C4-2B (cell line): ENCODE data around the gene TBC1D22A.

Experiments used
- H3K27ac ChIP-seq: fragments of 450-650 bp; 2 replicates; pipeline ENCODE4 v1.5.1; 2017
- ZFX ChIP-seq: fragments of 450-650 bp; IDR thresholded peaks from 2 replicates; pipeline ENCODE4 v1.6.1; 2017
- TF ChIP-seq, protein P1 (sequence below): fragments of 450-650 bp; conservative IDR thresholded peaks from 2 replicates; pipeline ENCODE4 v1.5.1; 2017; ENCODE audit warnings: mild to moderate bottlenecking

Gene TBC1D22A

DNA sequence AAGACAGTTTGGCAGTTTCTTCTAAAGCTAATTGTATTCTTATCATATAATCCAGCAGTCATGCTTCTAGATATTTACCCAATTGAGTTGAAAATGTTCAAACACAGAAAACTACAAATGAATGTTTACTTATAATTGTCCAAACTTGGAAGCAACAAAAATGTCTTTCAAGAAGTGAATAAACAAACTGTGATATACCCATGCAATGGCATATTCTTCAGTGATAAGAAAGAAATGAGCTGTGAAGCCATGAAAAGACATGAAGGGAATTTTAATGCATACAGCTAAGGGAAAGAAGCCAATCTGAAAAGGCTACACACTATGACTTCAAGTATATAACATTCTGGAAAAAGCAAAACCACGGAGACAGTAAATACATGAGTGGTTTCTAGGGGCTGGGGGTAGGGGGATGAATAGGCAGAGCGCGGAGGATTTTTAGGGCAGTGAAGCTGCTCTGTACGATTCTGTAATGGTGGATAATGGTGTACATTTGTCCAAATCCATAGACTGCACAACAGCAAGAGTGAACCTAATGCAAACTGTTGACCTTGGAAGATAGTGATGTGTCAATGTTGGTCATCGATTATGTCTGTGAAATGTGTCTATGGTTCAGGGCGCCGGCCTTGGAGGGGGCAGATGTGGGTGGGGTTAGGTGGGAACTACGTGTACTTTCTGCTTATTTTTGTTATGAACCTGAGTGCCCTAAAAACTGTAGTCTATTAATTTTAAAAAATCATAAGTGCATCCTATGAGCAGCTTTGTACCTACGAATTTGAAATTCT is 424.9 kb downstream of the TBC1D22A start:
- TF ChIP-seq, protein P1, sequence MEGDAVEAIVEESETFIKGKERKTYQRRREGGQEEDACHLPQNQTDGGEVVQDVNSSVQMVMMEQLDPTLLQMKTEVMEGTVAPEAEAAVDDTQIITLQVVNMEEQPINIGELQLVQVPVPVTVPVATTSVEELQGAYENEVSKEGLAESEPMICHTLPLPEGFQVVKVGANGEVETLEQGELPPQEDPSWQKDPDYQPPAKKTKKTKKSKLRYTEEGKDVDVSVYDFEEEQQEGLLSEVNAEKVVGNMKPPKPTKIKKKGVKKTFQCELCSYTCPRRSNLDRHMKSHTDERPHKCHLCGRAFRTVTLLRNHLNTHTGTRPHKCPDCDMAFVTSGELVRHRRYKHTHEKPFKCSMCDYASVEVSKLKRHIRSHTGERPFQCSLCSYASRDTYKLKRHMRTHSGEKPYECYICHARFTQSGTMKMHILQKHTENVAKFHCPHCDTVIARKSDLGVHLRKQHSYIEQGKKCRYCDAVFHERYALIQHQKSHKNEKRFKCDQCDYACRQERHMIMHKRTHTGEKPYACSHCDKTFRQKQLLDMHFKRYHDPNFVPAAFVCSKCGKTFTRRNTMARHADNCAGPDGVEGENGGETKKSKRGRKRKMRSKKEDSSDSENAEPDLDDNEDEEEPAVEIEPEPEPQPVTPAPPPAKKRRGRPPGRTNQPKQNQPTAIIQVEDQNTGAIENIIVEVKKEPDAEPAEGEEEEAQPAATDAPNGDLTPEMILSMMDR: no peak
- no peak for TF ChIP-seq ZFX
- no peak overlapping the region for H3K27ac ChIP-seq

DNA sequence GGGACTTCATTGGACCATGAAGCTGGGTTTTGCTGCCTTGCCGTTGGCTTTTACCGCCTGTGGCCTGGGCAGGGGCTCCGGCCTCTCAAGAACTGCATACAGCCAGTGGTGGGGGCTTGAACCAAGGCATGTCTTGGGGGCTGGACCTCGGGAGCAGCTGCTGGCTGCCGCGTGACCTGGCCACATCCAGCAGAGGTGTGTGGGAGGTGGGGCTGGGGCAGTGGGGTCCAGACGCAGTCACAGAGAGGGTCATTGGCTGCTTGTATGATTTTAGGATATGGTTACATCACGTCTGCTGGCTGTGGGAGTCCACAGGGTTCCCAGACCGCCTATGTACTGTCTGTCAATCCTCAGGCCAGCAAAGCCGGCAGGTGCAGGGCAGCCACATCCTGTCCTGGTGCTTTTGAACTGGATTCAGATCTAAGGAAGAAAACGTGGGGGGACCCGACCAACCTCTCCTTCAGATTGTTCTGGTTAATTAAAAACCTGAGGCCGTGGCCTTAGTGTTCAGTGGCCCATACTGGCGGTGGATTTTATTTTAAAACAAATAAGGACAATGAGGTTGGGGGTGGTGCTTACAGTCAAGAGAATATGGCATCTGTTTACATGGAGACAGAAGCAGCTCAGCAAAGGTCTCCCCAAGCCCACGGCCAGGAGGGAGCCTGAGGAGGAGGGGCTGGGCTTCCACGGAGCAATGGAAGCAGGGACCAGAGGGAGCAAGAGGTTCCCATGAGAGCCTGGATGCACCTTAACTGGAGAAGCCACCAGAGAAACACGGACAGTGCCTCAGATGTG is 426.0 kb downstream of the TBC1D22A start:
- no peak overlapping the region for H3K27ac ChIP-seq
- TF ChIP-seq ZFX: no peak

DNA sequence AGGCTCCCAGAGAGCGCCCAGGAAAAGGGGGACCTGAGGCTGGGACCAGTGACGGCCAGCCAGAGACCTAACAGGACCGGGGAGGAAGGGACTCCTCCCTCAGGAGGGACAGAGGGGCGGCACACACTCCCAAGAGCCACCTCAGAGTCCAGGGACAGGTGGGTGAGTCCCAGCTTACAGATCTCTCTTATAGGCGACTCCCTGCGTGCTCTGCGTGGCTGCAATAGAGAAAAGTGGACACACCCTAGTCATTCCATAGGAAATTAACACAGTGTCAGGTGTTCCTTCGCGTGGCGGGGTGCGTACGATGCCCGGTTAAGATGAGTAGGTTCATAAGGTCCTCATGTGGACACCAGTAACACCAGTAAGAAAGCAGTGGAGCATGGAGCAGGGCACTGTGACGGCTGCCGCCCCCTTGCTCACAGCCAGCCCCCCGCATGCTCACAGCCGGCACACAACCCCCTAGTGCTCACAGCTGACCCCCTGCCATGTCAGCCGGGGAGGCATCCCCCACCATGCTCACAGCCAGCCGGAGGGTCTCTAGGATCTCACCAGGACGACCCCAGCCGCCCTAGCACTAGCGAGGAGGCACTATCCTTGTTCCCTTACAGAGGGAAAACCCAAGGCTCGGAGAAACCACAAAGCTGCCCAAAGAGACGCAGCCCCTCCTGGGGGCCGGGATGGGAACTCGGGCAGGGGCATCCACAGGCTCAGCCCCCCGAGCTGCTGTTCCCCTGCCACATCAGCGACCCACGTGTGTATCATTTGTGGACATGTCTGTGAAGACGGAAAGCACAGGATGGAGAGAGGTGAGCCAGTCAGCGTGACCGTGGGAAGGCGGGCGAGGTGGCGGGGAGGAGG is 426.8 kb downstream of the TBC1D22A start:
- H3K27ac ChIP-seq: no peak overlapping the region
- TF ChIP-seq, protein P1: no peak
- no peak for TF ChIP-seq ZFX

DNA sequence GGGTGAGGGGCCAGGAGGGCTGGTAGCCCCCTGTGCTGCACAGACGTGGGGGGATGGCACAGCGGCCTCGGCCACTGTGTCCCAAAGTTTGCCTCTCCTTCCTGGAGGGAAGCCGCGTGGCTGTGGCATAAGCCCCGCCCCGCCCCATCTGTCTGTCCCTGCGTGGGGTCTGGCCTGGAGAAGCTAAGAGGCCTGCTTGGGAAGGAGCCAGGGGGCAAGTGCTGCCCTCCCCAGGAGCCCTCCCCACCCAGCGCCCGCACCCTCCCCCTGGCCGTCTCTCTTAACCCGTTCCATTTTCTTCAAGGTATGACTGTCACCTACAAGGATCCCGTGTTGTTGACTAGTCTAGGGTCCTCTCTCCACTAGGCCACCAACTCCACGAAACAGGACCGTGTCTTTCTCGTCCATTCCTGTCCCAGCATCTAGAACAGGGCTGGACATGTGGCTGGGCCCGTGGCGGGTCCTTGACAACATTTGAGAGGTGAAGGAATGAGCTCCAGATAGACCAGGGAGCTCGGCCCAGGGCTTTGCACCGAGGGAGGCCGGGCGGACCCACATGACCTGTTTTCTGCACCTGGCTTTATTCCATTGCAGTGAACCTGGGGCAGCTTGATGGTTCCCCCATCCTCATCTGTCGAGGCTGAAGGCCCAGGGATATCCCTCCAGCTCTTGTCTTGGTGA is 428.0 kb downstream of the TBC1D22A start:
- TF ChIP-seq ZFX: no peak
- TF ChIP-seq, protein P1: no peak
- H3K27ac ChIP-seq: no peak overlapping the region

DNA sequence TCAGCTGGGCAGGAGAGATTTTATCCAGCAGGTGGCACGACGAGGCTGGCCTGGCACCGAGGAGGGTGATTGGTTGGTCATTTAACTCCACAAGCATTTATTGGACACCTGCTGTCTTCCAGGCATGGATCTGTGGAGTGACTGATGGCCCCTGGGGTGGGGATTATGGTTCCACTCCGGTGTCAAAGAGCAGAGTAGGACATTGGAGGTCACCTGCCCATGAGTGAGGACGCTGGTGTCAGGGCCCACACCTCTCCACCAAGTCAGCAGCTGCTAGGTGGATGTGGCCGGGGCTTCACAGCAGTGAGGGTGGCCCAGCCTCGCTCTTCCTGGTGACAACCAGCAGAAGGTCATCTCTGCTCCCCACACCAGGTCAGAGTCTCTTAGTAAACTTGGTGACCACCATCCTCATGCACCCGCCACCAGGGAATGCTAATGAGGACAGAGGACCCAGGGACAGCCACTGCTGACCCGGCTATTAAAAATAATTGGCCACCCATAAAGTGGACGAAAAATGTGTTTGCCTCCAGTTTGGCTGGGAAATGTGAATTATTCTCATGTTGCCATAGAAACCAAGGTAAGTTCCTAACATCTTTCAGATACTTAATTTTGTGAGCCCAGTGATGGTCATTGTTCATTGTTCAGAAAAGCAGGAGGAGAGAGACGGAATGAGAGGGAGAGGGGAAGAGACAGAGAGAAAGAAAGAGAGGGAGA is 428.7 kb downstream of the TBC1D22A start:
- H3K27ac ChIP-seq: no peak overlapping the region
- TF ChIP-seq ZFX: no peak
- TF ChIP-seq, protein P1: no peak; the same call in 1 of the 2 replicates

DNA sequence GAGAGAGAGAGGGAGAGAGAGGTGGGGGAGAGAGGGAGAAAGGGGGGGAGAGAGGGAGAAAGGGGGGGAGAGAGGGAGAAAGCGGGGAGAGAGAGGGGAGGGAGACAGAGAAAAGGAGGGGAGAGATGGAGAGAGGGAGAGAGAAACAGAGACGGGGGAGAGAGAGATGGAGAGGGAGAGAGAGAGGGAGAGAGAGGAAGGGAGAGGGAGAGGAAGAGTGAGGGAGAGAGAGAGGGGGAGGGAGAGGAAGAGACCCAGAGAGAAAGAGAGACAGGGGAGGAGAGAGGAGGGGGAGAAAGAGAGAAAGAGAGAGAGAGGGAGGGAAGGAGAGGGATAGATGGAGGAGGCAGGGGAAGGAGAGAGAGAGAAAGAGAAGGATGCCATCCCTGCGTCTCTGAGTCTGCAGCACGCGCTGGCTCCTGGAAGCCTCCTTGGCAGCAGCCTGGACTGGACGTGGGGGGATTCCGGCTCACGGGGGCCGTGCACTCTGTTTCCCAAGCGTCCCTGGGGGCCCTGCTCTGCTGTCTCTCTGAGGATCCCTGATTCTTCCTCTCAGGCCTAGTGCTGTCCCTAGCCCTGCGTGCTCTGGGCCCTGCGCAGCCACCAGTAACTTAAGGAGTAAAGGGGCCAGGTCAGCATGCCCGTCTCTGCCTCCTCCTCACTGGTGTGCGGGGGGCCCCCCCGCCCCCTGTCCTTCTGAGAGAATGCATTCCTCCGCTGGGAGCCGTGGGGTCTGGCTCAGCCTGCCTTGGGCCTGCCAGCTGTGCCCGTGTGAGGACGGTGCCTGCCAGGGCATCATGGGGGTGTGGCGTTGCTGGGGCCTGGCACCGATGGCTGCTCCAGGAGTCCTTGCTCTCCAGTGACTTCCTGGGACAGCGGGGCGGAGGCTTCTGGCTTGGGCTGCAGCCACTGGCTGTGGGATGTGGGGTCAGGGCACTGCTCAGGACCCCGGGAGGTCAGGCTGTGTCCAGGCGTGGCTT is 429.5 kb downstream of the TBC1D22A start:
- TF ChIP-seq, protein P1: no peak
- no peak for TF ChIP-seq ZFX

More for the DNA sequence above, 429.5 kb downstream of the TBC1D22A start:
- no peak overlapping the region for H3K27ac ChIP-seq
